ENCODE measurements around the gene ZER1. TPM values are rescaled to one million over a fixed set of nuclear protein-coding genes. Genes with fewer than 3 reads are reported as not detected.

ZER1 gene
- total and polyA plus RNA-seq, 2 of the 4 experiments (the other 2 are of a cell fraction), result 7.7 to 34.9 TPM

DNA sequence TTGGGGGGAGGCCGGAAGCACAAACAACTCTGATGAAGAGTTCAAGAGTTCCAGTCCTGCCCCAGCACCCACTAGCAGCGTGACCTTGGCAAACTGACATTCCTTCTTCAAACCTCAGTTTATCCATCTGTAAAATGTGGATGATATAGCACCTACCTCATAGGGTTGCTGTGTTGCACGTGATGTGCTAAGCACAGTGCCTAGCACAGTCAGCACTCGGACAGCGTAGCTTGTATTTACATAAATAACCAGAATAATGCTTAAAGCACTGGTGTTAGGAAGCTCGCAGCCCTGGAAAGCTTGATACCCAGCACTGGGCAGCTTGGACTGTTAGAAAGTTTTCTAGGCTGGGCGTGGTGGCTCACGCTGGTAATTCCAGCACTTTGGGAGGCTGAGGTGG is 64.3 kb downstream of the ZER1 start:
- in situ Hi-C loops (cut with MboI; ENCODE audit: low sequenced_read_pairs), result no loop called here

More for the DNA sequence above, 64.3 kb downstream of the ZER1 start:
- Histone ChIP-seq H3K14ac (replicated peaks; ENCODE audit: low read depth, low read length) (no peak overlapping the region), H2BK5ac (ENCODE audit: low read depth, low read length, poor library complexity, severe bottlenecking) (no peak overlapping the region), H3K9ac (ENCODE audit: low read depth, low read length) (no peak overlapping the region), H3K56ac (ENCODE audit: extremely low read depth, insufficient read depth, low read length) (no peak overlapping the region), H2AFZ (replicated peaks; ENCODE audit: low read length, poor library complexity) (no peak overlapping the region), H2BK20ac (ENCODE audit: low read depth, low read length) (no peak overlapping the region), H3K9me3 (ENCODE audit: control insufficient read depth, insufficient read depth, low read length) (no peaks in the 10 kb centered on the region), H3K4me1 (ENCODE audit: control insufficient read depth, insufficient read depth, low read length) (no peaks in the 10 kb centered on the region), H3K9me1 (ENCODE audit: insufficient read depth, low read length) (peaks cover 3% of the 10 kb centered on the region; the same call in 1 of the 2 replicates), H2BK120ac (ENCODE audit: low read depth, low read length) (no peak overlapping the region), H3K23ac (ENCODE audit: low read depth, low read length) (no peak overlapping the region), H3K27me3 (ENCODE audit: control insufficient read depth, insufficient read depth, low read length) (no peaks in the 10 kb centered on the region), H4K20me1 (ENCODE audit: insufficient read depth, low read length) (no peaks in the 10 kb centered on the region), H2AK5ac (ENCODE audit: low read depth, low read length) (no peak overlapping the region), H3K36me3 (ENCODE audit: control insufficient read depth, insufficient read depth, low read length) (no peaks in the 10 kb centered on the region), H3K18ac (ENCODE audit: low read depth, low read length) (no peak overlapping the region), H4K5ac (ENCODE audit: low read depth, low read length) (no peak overlapping the region), H3K27ac (ENCODE audit: insufficient read depth, low read length) (no peak overlapping the region), H3K4me3 (ENCODE audit: insufficient read depth, low read depth, low read length) (no peak overlapping the region), H3K79me1 (ENCODE audit: low read depth in 1 of 2, low read length in 2 of 2) (peaks cover 0 to 9% of the 10 kb centered on the region in 2 experiments; a peak in 2 of 4 replicates), H2BK15ac (ENCODE audit: low read depth, low read length) (no peak overlapping the region), H4K91ac (ENCODE audit: insufficient read depth, low read depth, low read length) (no peak overlapping the region), H4K8ac (ENCODE audit: low read depth in 2 of 2, low read length in 2 of 2) (no peak overlapping the region), H3K4ac (ENCODE audit: low read depth, low read length) (no peak overlapping the region), H2AK9ac (replicated peaks; ENCODE audit: low read depth, low read length, poor library complexity) (no peak overlapping the region), H3K4me2 (ENCODE audit: low read depth, low read length) (no peak overlapping the region)
- dilution Hi-C loops (cut with HindIII; ENCODE audit: low sequenced_read_pairs, unreplicated experiment) (no loop called here), intact Hi-C loops (cut with micrococcal nuclease) (no loop called here)
- CTCF ChIA-PET, result no interaction called here
- WGBS, 2 experiments (ENCODE audit: extremely low coverage in 2 of 2, insufficient read length in 1 of 2), result 100% methylated on average over 2 of the region's 8 CpGs; no CpG with 5 or more reads in 1 of the 2 experiments
- POLR2A ChIA-PET (ENCODE audit: unreplicated experiment), result no interaction called here
- DNase-seq, result no peak
- no TSS peak for BruUV-seq (replicated peaks)
- no peak for ATAC-seq (ENCODE audit: low read depth)
- no peak for TF ChIP-seq USF2 (IDR thresholded peaks at IDR 0.05; ENCODE audit: low read depth, low read length)
- TF ChIP-seq CEBPB (IDR thresholded peaks at IDR 0.05; ENCODE audit: low read depth, low read length), result no peak
- TF ChIP-seq RCOR1 (IDR thresholded peaks at IDR 0.05; ENCODE audit: insufficient replicate concordance, low read length), result no peak
- no peak for TF ChIP-seq MAFK (IDR thresholded peaks at IDR 0.05; ENCODE audit: low read depth, low read length)
- TF ChIP-seq SMC3 (IDR thresholded peaks at IDR 0.05; ENCODE audit: low read depth, low read length), result no peak
- no peak for TF ChIP-seq MAZ (IDR thresholded peaks at IDR 0.05; ENCODE audit: borderline replicate concordance, low read depth, low read length)
